OCI-LY7 (cell line): ENCODE results near the gene CRYAB. TPM values are rescaled to one million over a fixed set of nuclear protein-coding genes. Genes with fewer than 3 reads are reported as not detected.

Source experiments
- BruUV-seq: library from RNA; stranded (reverse); fragments of 400-500 nt; replicated peaks from 2 replicates; lab custom pipeline; 2021; lab: Mats Ljungman, UMichigan
- CTCF ChIA-PET: fragments of 300-600 bp; sonication (Branson Sonifier 250); formaldehyde crosslinking; loops from one replicate; lab custom pipeline; 2022; ENCODE audit warnings: antibody characterized with exemption; ENCODE audit not compliant: unreplicated experiment; lab: Charles Lee
- POLR2A ChIA-PET: fragments of 300-600 bp; sonication (Branson Sonifier 250); formaldehyde crosslinking; loops from one replicate; lab custom pipeline; 2022; ENCODE audit warnings: antibody characterized with exemption; lab: Charles Lee
- DNase-seq: peaks from one replicate; pipeline ENCODE4 v3.0.0-alpha.2; 2015; ENCODE audit warnings: low spot score
- H2AFZ ChIP-seq: fragments of 200-600 bp; sonication (generic), shearing (Covaris generic); 2 replicates; pipeline ENCODE4 v1.6.1; 2014; ENCODE audit warnings: mild to moderate bottlenecking, antibody characterized with exemption, low read length, moderate library complexity
- H3K27ac ChIP-seq: fragments of 200-600 bp; sonication (generic); 2 replicates; pipeline ENCODE4 v1.5.1; 2014; ENCODE audit warnings: mixed run types, low read depth, mild to moderate bottlenecking, moderate library complexity, low read length, inconsistent platforms; ENCODE audit not compliant: poor library complexity, severe bottlenecking
- H3K36me3 ChIP-seq: fragments of 200-600 bp; sonication (generic); 2 replicates; pipeline ENCODE4 v1.6.1; 2014; ENCODE audit warnings: mild to moderate bottlenecking, antibody characterized with exemption, low read length, moderate library complexity, mixed read lengths; ENCODE audit not compliant: insufficient read depth
- H3K4me1 ChIP-seq: fragments of 200-600 bp; sonication (generic); 2 replicates; pipeline ENCODE4 v1.5.1; 2014; ENCODE audit warnings: mild to moderate bottlenecking, low read length; ENCODE audit not compliant: insufficient read depth, poor library complexity, severe bottlenecking
- H3K4me2 ChIP-seq: fragments of 200-600 bp; sonication (generic); 2 replicates; pipeline ENCODE4 v1.6.1; 2014; ENCODE audit warnings: mild to moderate bottlenecking, low read length
- H3K4me3 ChIP-seq: fragments of 200-600 bp; sonication (generic); 2 replicates; pipeline ENCODE4 v1.5.1; 2014; ENCODE audit warnings: mild to moderate bottlenecking, low read depth, low read length; ENCODE audit not compliant: poor library complexity, severe bottlenecking
- H3K79me2 ChIP-seq: fragments of 200-600 bp; sonication (generic); 2 replicates; pipeline ENCODE4 v1.6.1; 2016; ENCODE audit warnings: low read depth, mild to moderate bottlenecking, low read length, moderate library complexity, mixed read lengths; ENCODE audit not compliant: insufficient read depth
- H3K9me2 ChIP-seq: fragments of 200-600 bp; sonication (generic); 2 replicates; pipeline ENCODE4 v1.6.1; 2016; ENCODE audit warnings: mild to moderate bottlenecking, low read length, mixed read lengths; ENCODE audit not compliant: insufficient read depth
- H3K9me3 ChIP-seq: fragments of 200-600 bp; sonication (generic); 2 replicates; pipeline ENCODE4 v1.6.1; 2014; ENCODE audit warnings: mild to moderate bottlenecking, mixed run types, low read length, mixed read lengths
- H4K20me1 ChIP-seq: fragments of 200-600 bp; sonication (generic); 2 replicates; pipeline ENCODE4 v1.6.1; 2014; ENCODE audit warnings: mild to moderate bottlenecking, antibody characterized with exemption, low read length, moderate library complexity, mixed read lengths; ENCODE audit not compliant: insufficient read depth
- CTCF ChIP-seq: fragments of 200-600 bp; sonication (generic); conservative IDR thresholded peaks from 2 replicates; pipeline ENCODE4 v1.5.1; 2014; ENCODE audit warnings: mild to moderate bottlenecking, antibody characterized with exemption, low read length, moderate library complexity, mixed read lengths
- EZH2phosphoT487 ChIP-seq: fragments of 200-600 bp; sonication (generic); IDR thresholded peaks from 2 replicates; pipeline ENCODE4 v1.6.1; 2018; ENCODE audit warnings: low read depth, borderline replicate concordance, mild to moderate bottlenecking, mixed run types, antibody characterized with exemption, low read length, moderate library complexity, mixed read lengths
- intact Hi-C: fragments of 100-400 bp; cut with micrococcal nuclease; formaldehyde crosslinking; loops from one replicate; pipeline ENCODE4 v1.10.0; 2022; ENCODE audit not compliant: unreplicated experiment
- total RNA-seq, 2 experiments: library from RNA; depleted of rRNA in 1 of 2; stranded (reverse); fragments of >200 nt in 1 of 2; shearing (Covaris generic) in 1 of 2; gene quantifications; 2 replicates each; pipeline ENCODE4 v1.2.3, GENCODE V29; 2014 to 2022

The CRYAB gene
- total RNA-seq, 2 experiments from 2014 or later = not detected

- TF ChIP-seq EZH2phosphoT487 (no peak), CTCF (no peak)
- peaks cover 25% of the 10 kb centered on the region for H3K36me3 ChIP-seq
- no peak for DNase-seq
- H4K20me1 ChIP-seq = no peaks in the 10 kb centered on the region
- intact Hi-C loops = loop anchor here (5.0 kb wide), 1 partner anchor 268 kb away; the partner anchor contains the start of gene SIK2
- ChIA-PET CTCF (no interaction called here), POLR2A (interaction anchor here (0.5 to 2.3 kb wide), 16 partner anchors 10 to 214 kb away, joined by 3 to 27 read pairs (median 4); partner anchors contain the start of gene CFAP68)
- peaks cover 9% of the 10 kb centered on the region; the same call in 1 of the 2 replicates for H3K79me2 ChIP-seq
- H2AFZ ChIP-seq = peak overlapping the region; percentile 99
- H3K27ac ChIP-seq = peak overlapping the region; percentile 12
- peak overlapping the region; percentile 82 for H3K4me2 ChIP-seq
- peaks cover 16% of the 10 kb centered on the region for H3K4me1 ChIP-seq
- H3K4me3 ChIP-seq = peak overlapping the region; percentile 79
- no peaks in the 10 kb centered on the region for H3K9me2 ChIP-seq
- no peaks in the 10 kb centered on the region for H3K9me3 ChIP-seq
- no TSS peak for BruUV-seq
Measured at GRCh38 chr11:111870522-111870885, 41.1 kb downstream of the CRYAB start.

GRCh38 chr11:111870113-111870512 lies 41.5 kb downstream of the CRYAB start:
- H3K4me1 ChIP-seq = peaks cover 16% of the 10 kb centered on the region
- no TSS peak for BruUV-seq
- TF ChIP-seq EZH2phosphoT487 (no peak), CTCF (no peak)
- POLR2A ChIA-PET = interaction anchor here (0.5 to 2.2 kb wide), 13 partner anchors 9 to 215 kb away, joined by 3 to 14 read pairs (median 4); no protein-coding TSS in a partner anchor
- peak overlapping the region; percentile 99; the same call in 1 of the 2 replicates for H2AFZ ChIP-seq
- H3K4me2 ChIP-seq = peak overlapping the region; percentile 82
- H3K79me2 ChIP-seq = peaks cover 9% of the 10 kb centered on the region; the same call in 1 of the 2 replicates
- CTCF ChIA-PET = no interaction called here
- H3K9me3 ChIP-seq = no peaks in the 10 kb centered on the region
- no peaks in the 10 kb centered on the region for H4K20me1 ChIP-seq
- H3K27ac ChIP-seq = no peak overlapping the region
- H3K4me3 ChIP-seq = peak overlapping the region; percentile 79
- H3K36me3 ChIP-seq = peaks cover 29% of the 10 kb centered on the region
- H3K9me2 ChIP-seq = no peaks in the 10 kb centered on the region
- intact Hi-C loops = loop anchor here (5.0 kb wide), 1 partner anchor 268 kb away; the partner anchor contains the start of gene SIK2
- DNase-seq = no peak

GRCh38 chr11:111860257-111860656 lies 51.3 kb downstream of the CRYAB start:
- H3K9me2 ChIP-seq = no peaks in the 10 kb centered on the region
- BruUV-seq = no TSS peak
- ChIA-PET CTCF (no interaction called here), POLR2A (interaction anchor here (1.1 to 1.3 kb wide), 3 partner anchors 8 to 28 kb away, joined by 3 read pairs; partner anchors contain the start of gene ALG9)
- H3K4me1 ChIP-seq = no peaks in the 10 kb centered on the region
- no peaks in the 10 kb centered on the region for H3K9me3 ChIP-seq
- intact Hi-C loops = no loop called here
- no peak overlapping the region for H3K4me3 ChIP-seq
- TF ChIP-seq EZH2phosphoT487 (no peak), CTCF (no peak)
- H3K36me3 ChIP-seq = peaks cover 39% of the 10 kb centered on the region
- no peak overlapping the region for H2AFZ ChIP-seq
- H3K27ac ChIP-seq = no peak overlapping the region
- no peaks in the 10 kb centered on the region for H4K20me1 ChIP-seq
- no peak overlapping the region for H3K4me2 ChIP-seq
- no peak for DNase-seq
- H3K79me2 ChIP-seq = no peaks in the 10 kb centered on the region
